Thyroid gland (tissue), 4 donors: ENCODE data around the gene HSPA2. TPM values are rescaled to one million over a fixed set of nuclear protein-coding genes. Genes with fewer than 3 reads are reported as not detected.

Experiments used
- DNase-seq, 2 donors: peaks; one replicate each; pipeline ENCODE4 v3.0.0-alpha.2; 2019
- H3K27ac ChIP-seq, 3 donors: fragments of 200-600 bp; sonication (generic); 1 replicate in 2 of 3; 2 replicates in 1 of 3; pipeline ENCODE4 v1.5.1; 2016 to 2019; ENCODE audit warnings: mild to moderate bottlenecking in 1 of 3, moderate library complexity in 1 of 3
- H3K27me3 ChIP-seq: fragments of 200-600 bp; sonication (generic); one replicate; pipeline ENCODE4 v1.5.1; 2019
- H3K36me3 ChIP-seq, 2 donors: fragments of 200-600 bp; sonication (generic); one replicate each; pipeline ENCODE4 v1.5.1; 2016 to 2019
- H3K4me1 ChIP-seq, 2 donors: fragments of 200-600 bp; sonication (generic); one replicate each; pipeline ENCODE4 v1.5.1; 2017 to 2019
- H3K4me3 ChIP-seq, 3 donors: fragments of 200-600 bp; sonication (generic); replicated peaks in 1 of 3; 1 replicate in 2 of 3; 2 replicates in 1 of 3; pipeline ENCODE4 v1.5.1; 2016; ENCODE audit warnings: mild to moderate bottlenecking in 1 of 3
- H3K9me3 ChIP-seq: fragments of 200-600 bp; sonication (generic); one replicate; pipeline ENCODE4 v1.5.1; 2017
- POLR2A ChIP-seq, 2 donors: fragments of 450-650 bp; IDR thresholded peaks; one replicate each; pipeline ENCODE4 v1.6.1; 2017; ENCODE audit warnings: antibody characterized with exemption in 2 of 2, mild to moderate bottlenecking in 2 of 2, moderate library complexity in 1 of 2
- WGBS, 2 donors: methylation state at CpG; one replicate each; pipeline ENCODE4 v1.1.5; 2017; 5-methylcytosine and 5-hydroxymethylcytosine counted together
- intact Hi-C: fragments of 100-400 bp; cut with DNase I; formaldehyde crosslinking; loops from one replicate; pipeline ENCODE4 v1.15.1; 2023
- total RNA-seq, 4 donors: library from RNA; depleted of rRNA; stranded (reverse); fragments of >200 nt; gene quantifications; one replicate each; pipeline ENCODE4 v1.2.3, GENCODE V29; 2016
- TF ChIP-seq, protein P1 (sequence below), 6 experiments: fragments of 200-600 bp in 3 of 6; fragments of 450-650 bp in 3 of 6; sonication (generic) in 3 of 6; IDR thresholded peaks; one replicate each; pipeline ENCODE4 v1.5.1; 2016 to 2019; ENCODE audit warnings: antibody characterized with exemption in 6 of 6, mild to moderate bottlenecking in 2 of 6, inconsistent platforms in 1 of 6, moderate library complexity in 1 of 6

The HSPA2 gene
- total RNA-seq, 4 donors from 2014 or later, result 6.0 to 11.0 (median 8.4) TPM

DNA sequence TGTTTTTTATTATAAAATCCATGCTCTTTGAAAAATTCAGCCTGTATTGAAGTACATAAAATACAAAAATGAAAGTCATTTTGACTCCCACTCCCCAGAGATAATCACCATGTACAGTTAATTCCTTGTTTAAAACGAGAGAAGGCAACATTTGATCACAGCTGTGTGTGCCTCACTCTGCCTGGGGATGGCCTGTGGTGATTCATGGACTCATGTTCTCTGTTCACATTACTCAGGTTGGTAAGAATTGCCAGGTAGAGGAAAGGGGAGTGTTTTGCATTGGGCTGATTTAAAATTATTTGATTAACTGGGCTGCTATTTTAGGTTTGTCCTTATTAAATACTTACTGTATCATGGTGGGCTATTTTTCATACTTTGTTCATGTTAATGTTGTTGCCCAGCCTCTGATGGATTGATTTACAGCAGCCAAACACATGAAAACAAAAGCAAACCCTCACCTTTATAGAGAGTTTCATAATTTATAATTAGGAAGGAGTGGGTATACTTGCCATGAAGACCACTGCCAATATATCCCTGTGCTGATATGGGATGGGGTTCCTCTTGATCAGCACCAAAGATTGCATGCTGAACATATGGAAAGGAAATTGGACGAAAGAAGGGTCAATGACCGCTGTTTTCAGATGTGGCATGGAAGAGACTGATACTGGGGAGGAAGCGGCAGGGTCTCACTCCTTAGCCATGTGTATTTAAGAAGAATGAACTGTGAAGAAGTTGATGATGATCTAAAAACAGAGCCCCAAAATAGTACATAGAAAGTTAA lies 33.0 kb upstream of the HSPA2 start:
- 77 to 81% methylated on average over 4 of the region's 4 CpGs for WGBS, 2 donors

DNA sequence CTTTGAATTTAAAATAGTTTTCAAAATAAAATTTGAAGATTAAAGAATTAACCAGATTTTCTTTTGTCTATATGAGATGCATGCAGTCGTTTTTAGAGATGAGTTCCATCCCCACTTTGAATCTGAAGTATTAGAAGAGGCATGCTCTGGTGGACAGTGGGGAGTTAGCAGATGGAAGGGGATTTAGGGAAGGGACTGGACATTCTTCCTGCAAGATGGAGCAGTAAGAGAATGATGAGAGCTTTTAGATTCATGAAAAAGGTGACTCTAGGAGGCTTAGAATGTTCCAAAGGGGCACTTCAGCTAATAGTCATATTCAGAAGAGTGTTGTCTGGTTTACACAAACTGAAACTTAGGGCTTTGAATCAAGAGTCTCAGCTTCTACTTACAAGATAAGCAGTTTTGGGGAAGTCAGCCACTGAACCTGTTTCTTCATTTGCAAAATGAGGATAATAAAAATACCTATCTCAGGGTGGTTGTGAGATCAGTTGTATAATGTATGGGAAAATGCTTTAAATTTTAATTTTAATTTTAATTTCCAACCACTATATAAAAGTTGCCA lies 32.2 kb upstream of the HSPA2 start:
- intact Hi-C loops, result no loop called here
- DNase-seq, result no peak
- peak overlapping the region in 2 of 3 donors; percentile 25 to 100 for H3K27ac ChIP-seq
- WGBS, 2 donors, result 19 to 22% methylated on average over 1 of the region's 1 CpG
- no peaks in the 10 kb centered on the region for H3K9me3 ChIP-seq
- H3K27me3 ChIP-seq, result no peaks in the 10 kb centered on the region
- TF ChIP-seq, protein P1, sequence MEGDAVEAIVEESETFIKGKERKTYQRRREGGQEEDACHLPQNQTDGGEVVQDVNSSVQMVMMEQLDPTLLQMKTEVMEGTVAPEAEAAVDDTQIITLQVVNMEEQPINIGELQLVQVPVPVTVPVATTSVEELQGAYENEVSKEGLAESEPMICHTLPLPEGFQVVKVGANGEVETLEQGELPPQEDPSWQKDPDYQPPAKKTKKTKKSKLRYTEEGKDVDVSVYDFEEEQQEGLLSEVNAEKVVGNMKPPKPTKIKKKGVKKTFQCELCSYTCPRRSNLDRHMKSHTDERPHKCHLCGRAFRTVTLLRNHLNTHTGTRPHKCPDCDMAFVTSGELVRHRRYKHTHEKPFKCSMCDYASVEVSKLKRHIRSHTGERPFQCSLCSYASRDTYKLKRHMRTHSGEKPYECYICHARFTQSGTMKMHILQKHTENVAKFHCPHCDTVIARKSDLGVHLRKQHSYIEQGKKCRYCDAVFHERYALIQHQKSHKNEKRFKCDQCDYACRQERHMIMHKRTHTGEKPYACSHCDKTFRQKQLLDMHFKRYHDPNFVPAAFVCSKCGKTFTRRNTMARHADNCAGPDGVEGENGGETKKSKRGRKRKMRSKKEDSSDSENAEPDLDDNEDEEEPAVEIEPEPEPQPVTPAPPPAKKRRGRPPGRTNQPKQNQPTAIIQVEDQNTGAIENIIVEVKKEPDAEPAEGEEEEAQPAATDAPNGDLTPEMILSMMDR (IDR thresholded peaks at IDR 0.05), result no peak
- TF ChIP-seq POLR2A (IDR thresholded peaks at IDR 0.05), result no peak
- no peaks in the 10 kb centered on the region for H3K36me3 ChIP-seq
- H3K4me3 ChIP-seq, result no peak overlapping the region
- peaks cover 48 to 63% of the 10 kb centered on the region in 2 donors for H3K4me1 ChIP-seq

More for the DNA sequence above, 33.0 kb upstream of the HSPA2 start:
- intact Hi-C loops, result no loop called here
- Histone ChIP-seq H3K4me3 (no peak overlapping the region), H3K27me3 (no peaks in the 10 kb centered on the region), H3K9me3 (no peaks in the 10 kb centered on the region), H3K4me1 (peaks cover 45 to 61% of the 10 kb centered on the region in 2 donors), H3K36me3 (no peaks in the 10 kb centered on the region), H3K27ac (peak overlapping the region; percentile 25 to 100 (median 34))
- no peak for TF ChIP-seq POLR2A (IDR thresholded peaks at IDR 0.05)
- TF ChIP-seq, protein P1 (IDR thresholded peaks at IDR 0.05), result no peak
- DNase-seq, result no peak

- intact Hi-C loops, result no loop called here
- DNase-seq, result no peak
- peaks cover 56 to 63% of the 10 kb centered on the region in 2 donors for H3K4me1 ChIP-seq
Measured at GRCh38 chr14:64509036-64509435, 31.5 kb upstream of the HSPA2 start.

GRCh38 chr14:64510825-64511671 lies 29.5 kb upstream of the HSPA2 start:
- H3K4me3 ChIP-seq, result no peak overlapping the region
- H3K9me3 ChIP-seq, result no peaks in the 10 kb centered on the region
- H3K36me3 ChIP-seq, result no peaks in the 10 kb centered on the region
- DNase-seq, result peak; percentile 71 to 74
- H3K4me1 ChIP-seq, result peaks cover 70 to 77% of the 10 kb centered on the region in 2 donors
- H3K27ac ChIP-seq, result peak overlapping the region; percentile 7 to 33 (median 13)
- TF ChIP-seq POLR2A (IDR thresholded peaks at IDR 0.05), result no peak
- TF ChIP-seq, protein P1 (IDR thresholded peaks at IDR 0.05), result peak; percentile 63 to 96 (median 83)
- intact Hi-C loops, result no loop called here
- H3K27me3 ChIP-seq, result no peaks in the 10 kb centered on the region
- 20 to 24% methylated on average over 4 of the region's 4 CpGs for WGBS, 2 donors

More at GRCh38 chr14:64509036-64509435, 31.5 kb upstream of the HSPA2 start:
- Histone ChIP-seq H3K4me3 (no peak overlapping the region), H3K36me3 (no peaks in the 10 kb centered on the region), H3K27ac (peak overlapping the region in 2 of 3 donors; percentile 8 to 25), H3K9me3 (no peaks in the 10 kb centered on the region), H3K27me3 (no peaks in the 10 kb centered on the region)
- WGBS, 2 donors, result 84 to 89% methylated on average over 8 of the region's 8 CpGs
- TF ChIP-seq, protein P1 (IDR thresholded peaks at IDR 0.05), result no peak
- TF ChIP-seq POLR2A (IDR thresholded peaks at IDR 0.05), result no peak
